OCI-M2 (cell line): ENCODE measurements around the gene OR51L1.
"Not testable (repeated sequence)": the region's sequence is repeated elsewhere in the genome, so short reads cannot be mapped to it uniquely, and the experiment has no call there.

Experiments
- DNase-seq: peaks from one replicate; lab custom pipeline; 2025; ENCODE audit not compliant: unreplicated experiment; lab: John Stamatoyannopoulos, UW

The OR51L1 gene, protein sequence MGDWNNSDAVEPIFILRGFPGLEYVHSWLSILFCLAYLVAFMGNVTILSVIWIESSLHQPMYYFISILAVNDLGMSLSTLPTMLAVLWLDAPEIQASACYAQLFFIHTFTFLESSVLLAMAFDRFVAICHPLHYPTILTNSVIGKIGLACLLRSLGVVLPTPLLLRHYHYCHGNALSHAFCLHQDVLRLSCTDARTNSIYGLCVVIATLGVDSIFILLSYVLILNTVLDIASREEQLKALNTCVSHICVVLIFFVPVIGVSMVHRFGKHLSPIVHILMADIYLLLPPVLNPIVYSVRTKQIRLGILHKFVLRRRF

DNA sequence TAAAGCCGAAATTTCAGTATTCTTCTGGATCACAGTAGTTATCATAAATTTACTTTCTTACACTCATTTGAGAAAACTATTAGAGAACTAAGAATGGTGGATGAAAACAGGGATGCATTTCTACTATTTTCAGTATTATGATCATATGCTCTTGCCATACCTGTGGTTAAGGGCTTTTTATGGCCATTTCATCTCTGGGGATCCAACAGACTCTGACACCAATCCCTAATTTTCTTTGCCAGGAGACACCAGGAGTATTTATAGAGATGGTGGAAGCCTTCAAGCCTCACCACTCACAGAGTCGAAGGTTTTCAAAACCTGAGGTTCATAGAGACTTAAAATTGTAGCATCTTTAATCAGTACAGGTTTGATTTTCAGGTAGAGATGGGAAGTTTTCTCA, at the start of gene OR51L1:
Gene OR51L1 (plus strand): TSS at position 301 of the 400 bp plus-strand sequence. CDS start 4,132 bp downstream, outside the sequence.
- no peak for DNase-seq

DNA sequence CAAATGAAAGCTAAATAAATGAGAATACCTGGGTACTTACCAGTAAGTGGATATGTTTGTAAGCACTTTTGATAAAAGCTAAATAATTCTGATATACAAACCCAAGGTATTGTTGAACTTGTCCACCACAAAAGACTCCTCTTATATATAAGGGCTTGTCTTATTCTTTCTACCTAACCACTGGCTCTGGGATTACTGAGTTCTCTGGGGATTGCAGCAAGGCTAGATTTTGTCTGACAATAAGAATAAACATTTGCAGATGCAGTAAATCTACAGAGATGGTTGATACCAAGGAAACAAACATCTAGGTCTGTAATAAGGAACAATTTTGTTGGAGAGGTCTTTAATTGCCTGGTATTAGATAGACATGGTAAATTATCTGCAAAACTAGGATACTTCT, 47.1 kb upstream of the OR51L1 start, which contains the start of gene OR51A4:
Gene OR51A4 (minus strand): TSS at position 101 of the 400 bp plus-strand sequence. CDS start 505 bp downstream, outside the sequence.
- DNase-seq: no peak

DNA sequence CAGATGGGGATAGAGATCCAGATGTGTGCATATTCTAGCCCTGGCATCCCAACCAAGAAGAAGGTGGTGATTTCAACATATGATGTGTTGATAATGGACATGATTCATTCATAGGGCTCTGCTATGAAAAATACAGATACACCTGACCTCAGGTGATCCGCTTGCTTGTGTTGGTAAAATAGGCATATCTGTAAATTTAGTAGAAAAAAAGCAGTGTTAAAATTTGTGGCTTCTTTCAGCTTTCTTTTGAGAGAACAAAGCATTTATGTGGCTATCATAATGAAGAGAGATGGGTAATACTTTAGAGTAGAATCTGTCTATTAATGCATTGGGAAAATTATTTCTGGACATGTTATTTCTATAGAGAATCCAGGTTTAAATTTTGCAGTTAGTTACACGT, 39.0 kb upstream of the OR51L1 start, which contains the start of gene OR51A2:
Gene OR51A2 (minus strand): TSS at position 101 of the 400 bp plus-strand sequence. CDS start 0 bp downstream, at position 101.
- DNase-seq: not testable (repeated sequence)

DNA sequence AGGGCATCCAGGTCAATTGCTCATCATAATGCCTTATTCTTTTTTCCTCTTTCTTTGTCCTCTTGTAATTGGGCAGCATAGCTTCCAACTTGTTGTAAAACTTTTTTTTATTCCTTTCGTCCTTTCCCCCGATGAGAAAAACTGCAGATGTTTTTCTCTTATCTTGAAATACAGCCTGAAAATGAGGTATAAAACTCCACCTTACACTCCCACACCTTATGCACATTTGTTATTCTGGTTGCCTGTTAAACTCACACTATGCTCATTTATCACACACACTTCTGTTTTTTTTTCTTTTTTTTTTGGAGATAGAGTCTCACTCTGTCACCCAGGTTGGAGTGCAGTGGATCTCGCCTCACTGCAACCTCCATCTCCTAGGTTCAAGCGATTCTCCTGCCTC, 37.3 kb upstream of the OR51L1 start:
- DNase-seq: no peak

DNA sequence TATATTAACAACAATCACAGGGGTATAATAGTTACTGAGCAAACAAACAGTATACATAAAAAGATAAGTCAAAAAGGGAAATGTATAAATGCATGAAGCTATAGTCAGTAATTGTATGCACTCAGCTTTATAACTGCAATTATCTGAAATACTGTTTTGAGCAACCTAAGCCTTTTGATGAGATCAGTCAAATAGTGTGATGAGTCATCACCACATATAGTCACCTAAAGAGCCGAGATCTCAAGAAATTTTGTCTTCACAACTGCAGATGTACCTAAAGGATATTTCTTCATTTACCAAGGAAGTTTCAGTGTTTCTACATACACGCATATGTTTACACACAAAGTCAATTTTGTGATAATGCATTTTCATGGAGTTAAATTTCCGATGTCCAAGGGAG, 33.8 kb upstream of the OR51L1 start:
- no peak for DNase-seq

DNA sequence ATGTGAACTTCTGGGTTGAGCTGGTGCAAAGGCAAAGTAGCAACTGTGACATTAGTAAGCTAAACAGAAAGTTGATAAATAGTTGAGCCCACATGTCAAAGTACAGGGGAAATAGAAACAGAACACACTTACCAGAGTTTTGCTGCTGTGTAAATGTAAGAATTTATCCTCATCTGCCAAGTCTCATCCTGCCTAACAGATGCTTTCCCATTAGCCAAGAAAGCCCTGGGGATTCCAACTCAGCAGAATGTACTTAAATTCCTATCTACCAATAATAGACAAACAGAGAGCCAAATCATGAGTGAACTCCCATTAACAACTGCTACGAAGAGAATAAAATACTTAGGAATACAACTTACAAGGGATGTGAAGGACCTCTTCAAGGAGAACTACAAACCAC, 31.8 kb upstream of the OR51L1 start:
- no peak for DNase-seq

DNA sequence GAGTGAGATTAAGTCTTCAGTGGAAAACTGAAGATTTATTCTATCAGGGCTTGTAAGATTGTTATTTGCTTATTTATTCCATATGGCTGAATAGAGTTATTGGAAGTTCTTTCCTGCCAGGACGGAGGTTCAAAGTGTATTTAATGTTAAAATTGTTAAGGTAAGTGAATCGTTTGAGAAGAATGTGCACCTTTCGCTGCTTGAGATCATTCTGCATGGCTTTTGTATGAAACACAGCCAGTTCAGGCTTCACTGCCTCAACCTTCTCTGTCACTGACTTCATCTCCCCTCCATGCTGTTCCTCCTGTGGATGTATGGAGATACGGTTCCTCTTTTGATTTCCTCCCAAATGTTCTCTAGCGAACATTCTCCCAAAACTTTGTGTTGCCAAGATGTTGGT, 19.2 kb upstream of the OR51L1 start:
- no peak for DNase-seq

DNA sequence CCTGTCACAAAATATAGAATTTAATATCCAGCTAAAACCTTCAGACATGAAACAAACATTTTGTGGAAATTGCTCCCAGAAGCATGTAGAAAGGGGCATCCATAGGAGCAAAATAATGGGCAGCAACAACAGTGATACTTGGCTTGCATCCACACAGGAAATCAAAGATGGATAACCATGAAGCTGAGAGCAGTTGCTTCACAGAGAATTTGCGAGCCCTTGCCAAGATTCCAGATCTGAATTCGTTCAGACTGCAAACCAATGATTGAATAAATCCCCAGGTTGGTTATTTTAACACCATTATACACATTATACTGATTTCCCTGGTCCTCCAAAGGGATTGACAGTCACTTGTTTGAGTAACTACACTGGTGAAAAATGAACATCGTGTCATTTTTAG, 15.6 kb upstream of the OR51L1 start:
- no peak for DNase-seq

DNA sequence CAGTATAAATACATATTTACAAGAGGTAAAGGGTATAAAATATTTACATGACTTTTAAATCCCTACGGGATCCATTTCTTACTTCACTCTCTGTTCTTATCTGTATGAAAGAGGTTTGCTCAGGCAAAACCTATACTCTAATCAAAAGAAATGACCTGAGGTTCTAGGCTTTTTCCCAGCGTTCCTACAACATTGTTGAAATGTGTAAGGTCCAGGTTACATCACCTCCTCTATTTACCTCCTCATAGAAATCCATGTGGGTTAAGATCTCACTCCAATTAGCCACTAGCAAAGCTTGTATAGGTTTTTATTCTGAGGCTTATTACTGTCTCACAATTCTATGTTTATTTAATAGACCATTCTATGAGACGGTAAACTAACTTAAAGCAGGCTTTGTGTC, 12.0 kb upstream of the OR51L1 start:
- DNase-seq: no peak

DNA sequence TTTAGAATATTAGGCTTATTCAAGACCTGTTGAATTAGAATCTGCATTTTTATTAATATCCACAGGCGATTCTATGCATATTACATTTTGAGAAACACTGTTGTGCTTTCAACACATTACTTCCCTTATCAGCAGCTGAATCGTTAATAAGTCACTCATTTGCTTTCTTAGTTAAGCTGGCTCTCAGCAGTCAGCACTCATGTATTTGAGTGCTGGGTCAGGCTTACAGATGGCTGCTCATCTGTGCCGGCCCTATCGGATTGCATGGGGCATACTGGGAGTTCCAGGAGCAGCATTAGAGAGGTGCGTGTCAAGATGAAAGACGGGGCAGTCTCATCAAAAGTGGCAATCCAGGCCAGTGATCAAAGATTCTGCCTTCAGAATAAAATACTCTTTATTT, 10.8 kb upstream of the OR51L1 start:
- DNase-seq: no peak

DNA sequence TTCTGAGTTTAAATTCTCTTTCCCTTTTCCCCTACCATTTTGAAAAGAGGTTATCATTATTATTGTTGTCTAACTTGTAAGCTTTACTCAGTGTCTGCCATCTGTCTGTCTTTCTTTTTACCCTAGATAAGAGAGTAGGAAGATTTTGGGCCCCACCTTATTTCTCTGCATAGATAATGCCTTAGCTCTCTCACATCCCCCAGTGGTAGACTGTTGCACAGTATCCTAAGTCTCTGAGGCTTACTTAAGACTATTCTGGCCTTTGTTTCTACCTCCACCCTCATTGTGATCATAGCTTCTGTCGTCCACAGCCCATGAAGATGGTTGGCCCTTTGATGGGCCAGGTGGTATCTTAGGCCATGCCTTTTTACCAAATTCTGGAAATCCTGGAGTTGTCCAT, 3.6 kb upstream of the OR51L1 start:
- DNase-seq: peak; percentile 19

DNA sequence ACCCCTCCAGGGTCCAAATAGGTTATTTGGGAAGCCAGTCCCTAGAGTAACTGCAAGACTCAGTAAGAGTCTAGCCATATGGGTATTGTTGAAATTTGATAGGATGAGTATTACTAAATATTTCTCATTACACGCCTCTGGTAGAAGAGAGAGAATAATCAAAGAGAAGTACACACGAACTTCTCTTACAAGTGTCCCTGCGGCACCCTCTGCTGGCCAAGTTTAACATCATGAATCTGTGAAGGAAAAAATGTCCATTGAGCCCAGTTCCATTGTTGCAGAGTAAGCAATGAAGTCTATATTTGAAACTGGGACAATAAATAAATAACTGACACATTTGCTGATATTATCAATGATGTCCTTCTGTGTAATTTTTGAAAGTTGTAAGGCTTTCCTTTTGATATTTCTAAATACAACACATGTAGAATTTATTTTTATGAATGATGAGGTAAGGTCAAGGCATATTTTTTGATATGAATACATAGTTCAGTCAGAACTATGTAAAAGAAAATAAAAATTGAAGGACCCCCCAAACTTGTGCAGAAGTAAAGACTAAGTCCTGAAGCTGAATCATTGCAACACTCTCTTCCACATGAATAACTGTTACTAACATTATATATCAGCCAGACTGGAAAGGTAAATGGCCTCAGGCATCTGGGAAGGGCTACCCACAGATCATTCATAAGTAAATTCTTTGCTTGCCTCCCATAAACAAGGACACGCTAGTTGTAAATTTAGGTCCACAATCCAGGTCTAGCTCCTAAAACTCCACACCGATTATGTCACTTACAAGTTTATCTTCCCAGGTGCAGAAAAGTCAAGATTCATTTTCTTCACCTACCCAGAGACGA, 10.0 kb downstream of the OR51L1 start:
- DNase-seq: peak; percentile 24

DNA sequence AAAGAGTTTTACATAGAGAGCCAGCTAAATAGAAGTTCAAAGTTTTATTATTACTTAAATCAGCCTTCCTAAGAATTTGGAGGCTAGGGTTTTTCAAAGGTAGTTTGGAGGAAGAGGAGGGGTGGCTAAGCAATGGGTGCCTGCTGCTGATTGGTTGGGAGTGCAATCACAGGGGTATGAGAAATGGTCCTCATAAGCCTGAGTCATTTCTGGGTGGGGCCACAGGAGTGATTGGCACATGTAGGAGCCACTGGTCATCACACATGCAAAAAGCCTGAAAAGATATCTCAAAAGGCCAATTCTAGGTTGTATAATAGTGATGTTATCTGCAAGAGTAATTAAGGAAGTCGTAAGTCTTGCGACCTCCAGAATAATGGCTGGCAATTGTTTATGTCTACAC, 12.9 kb downstream of the OR51L1 start:
- no peak for DNase-seq

DNA sequence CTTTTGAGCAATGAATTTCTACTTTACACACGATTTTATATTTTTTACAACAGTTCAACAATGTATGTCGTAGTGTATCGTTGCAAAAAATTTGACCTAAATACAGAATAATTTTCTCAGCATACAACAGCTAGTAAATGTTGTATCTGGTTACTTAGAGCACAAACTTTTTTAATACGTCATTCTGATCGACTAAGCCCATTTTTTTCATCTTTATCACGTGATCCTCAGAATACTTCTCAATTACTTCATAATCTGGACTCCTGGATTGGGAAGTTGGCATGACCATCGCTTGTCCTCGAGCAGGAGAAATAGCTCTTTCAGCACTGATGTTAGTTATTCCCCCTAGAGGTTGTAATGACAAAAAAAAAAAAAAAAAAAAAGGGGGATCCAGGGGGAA, 16.6 kb downstream of the OR51L1 start:
- no peak for DNase-seq

DNA sequence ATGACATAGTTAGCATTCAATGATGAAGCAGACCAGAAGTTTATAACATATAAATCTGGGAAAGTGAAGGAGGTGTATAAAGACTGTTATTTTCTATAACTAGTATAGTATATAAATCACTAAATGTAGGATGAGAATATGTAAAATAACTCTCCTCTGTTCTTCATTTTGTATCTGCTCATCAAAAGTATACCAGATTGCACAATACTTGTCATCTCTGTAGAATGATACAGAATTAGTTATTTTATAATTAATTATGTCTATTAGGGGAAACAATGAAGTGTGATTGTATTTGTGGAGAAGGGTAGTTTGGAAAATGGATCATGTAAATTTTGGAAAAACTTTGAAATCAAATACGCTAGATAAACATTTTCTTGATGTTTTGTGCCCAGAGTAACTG, 18.4 kb downstream of the OR51L1 start:
- DNase-seq: no peak

DNA sequence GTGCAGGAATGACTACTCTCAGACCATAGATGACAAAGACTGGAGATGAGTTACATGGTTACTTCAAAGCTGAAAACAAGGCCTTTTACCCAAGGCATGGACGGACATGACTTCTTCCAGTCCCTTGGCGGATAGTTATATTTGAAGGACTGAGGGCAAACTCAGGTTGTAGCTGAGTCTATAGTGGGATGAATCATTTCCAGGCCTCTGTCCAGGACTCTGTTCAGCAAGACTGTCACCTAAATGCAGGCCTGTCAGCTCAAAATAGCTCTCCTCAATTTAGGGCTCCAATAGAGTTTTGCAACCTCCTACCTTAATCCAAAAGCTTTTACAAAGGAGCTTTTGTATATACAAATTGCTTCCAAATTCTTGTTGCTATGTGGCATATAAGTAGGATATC, 27.3 kb downstream of the OR51L1 start:
- no peak for DNase-seq

DNA sequence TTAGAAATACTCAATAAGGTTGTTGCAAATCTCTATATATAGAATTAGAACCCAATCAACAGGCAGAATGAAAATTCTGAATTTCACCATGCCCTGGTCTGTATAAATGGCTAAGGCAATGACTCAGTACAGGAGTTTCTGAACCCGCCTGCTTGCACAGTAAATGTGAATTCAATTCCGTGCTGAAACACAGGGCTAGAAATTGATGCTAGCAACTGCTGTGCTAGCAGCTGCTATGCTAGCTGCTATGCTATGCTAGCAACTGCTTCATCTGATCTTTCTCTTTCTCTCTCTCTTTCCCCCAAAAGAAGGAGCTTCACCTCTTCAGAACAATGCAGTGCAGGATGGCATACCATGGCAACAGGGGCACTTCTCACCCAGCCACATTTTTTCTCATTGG, 42.0 kb downstream of the OR51L1 start:
- no peak for DNase-seq

DNA sequence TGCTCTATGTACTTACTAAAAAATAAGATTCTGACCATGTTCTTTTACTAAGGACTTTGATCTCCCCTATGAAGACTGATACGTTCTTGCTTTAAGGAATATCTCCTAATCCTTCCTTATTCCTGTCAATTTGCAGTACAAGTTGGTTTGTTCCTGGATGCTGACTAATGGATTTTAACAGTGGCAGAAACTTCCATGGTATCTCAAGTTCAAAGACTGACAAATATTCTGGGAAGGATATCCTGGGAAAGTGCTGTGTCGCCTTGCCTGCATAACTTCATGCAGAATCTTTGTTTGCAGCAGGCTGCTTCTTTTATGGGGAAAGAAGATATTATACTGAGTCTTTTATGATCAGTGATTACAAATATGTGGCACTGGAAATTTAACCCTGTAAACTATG, 43.3 kb downstream of the OR51L1 start:
- no peak for DNase-seq

DNA sequence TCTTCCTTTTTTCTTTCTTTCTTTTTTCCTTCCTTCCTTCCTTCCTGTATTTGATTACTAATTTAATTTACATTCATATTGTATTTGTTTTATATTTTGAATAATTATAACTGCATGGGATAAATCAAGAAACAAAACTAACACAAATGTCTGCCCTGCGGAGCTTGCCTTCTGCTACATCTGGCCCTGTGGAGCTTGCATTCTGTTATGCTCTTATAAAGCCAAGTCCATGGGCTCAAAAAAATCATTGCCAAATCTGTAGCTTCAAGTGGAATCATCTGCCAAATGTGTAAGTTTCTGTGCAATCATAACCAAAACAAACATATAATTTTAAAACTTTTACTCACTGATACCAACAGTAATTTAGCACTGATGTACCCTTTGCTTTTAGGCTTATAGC, 43.7 kb downstream of the OR51L1 start:
- DNase-seq: no peak

DNA sequence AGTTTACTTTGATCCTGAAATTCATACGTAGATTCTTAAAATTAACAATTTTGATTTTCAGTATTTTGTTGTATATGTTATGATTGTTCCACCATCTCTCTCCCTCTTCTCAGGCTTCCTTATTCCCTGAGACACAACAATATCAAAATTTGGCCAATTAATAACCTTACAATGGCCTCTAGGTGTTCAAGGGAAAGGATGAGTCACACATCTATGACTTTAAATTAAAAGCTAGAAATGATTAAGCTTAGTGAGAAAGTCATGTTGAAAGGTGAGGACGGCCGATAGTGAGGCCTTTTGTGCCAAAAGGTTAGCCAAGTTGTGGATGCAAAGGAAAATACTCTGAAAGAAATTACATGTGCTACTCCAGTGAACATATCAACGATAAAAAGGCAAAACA, 46.2 kb downstream of the OR51L1 start:
- no peak for DNase-seq

DNA sequence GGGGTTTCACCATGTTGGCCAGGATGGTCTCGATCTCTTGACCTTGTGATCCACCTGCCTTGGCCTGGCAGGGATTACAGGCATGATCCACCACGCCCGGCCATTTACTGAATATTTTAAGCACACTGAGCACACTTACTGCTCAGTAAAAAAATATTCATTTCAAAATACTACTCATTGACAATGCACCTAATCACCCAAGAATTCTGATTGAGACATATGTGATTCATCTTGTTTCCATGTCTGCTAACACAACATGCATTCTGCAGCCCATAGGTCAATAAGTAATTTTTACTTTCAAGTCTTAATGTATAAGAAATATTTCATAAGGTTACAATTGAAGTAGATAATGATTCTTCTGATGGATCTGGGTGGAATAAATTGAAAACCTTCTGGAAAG, 47.4 kb downstream of the OR51L1 start:
- no peak for DNase-seq

DNA sequence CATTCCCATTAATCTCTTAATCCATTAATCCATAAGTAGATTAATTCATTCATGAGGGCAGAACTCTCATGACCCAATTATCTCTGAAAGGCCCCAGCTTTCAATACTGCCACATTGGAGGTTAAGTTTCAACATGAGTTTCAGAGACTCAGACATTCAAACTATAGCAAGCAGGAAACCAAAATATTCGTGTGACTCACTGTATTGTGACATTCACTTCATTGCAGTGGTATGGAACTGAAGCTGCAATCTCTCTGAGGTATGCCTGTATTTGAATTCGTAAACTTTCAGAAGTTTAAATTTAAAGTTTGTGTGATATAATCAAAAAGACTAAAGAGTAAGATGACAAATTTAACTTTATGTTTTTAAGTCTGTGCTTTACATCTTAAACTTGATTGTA, 48.7 kb downstream of the OR51L1 start:
- no peak for DNase-seq
